WTC11 (cell line): Measurements from ENCODE around the gene CAMTA1. TPM values are rescaled to one million over a fixed set of nuclear protein-coding genes. Genes with fewer than 3 reads are reported as not detected.

ENCODE experiments used
- ATAC-seq: fragments of 200-7000 bp; cut with Tn5 transposase; 2 replicates; pipeline ENCODE4 v1.10.0; 2021; ENCODE audit warnings: mild to moderate bottlenecking, moderate library complexity
- CTCF ChIA-PET: fragments of 300-600 bp; sonication (Branson Sonifier 250); formaldehyde crosslinking; loops from one replicate; lab custom pipeline; 2021; ENCODE audit warnings: antibody characterized with exemption; lab: Charles Lee
- POLR2A ChIA-PET: fragments of 350-600 bp; sonication (Branson Sonifier 250); formaldehyde crosslinking; loops from one replicate; lab custom pipeline; 2021; ENCODE audit warnings: antibody characterized with exemption; lab: Charles Lee
- DNase-seq: peaks from one replicate; pipeline ENCODE4 v3.0.0; 2021; ENCODE audit warnings: low spot score
- H3K27ac Mint-ChIP-seq: 2 replicates; pipeline ENCODE4 v1.8.0; 2021; ENCODE audit warnings: mixed read lengths
- H3K27me3 Mint-ChIP-seq: 2 replicates; pipeline ENCODE4 v1.8.0; 2021; ENCODE audit warnings: low read depth, mild to moderate bottlenecking, moderate library complexity, mixed read lengths
- H3K36me3 Mint-ChIP-seq: 2 replicates; pipeline ENCODE4 v1.8.0; 2021; ENCODE audit warnings: mixed read lengths
- H3K4me1 Mint-ChIP-seq: 2 replicates; pipeline ENCODE4 v1.8.0; 2022; ENCODE audit warnings: mixed read lengths
- H3K4me3 Mint-ChIP-seq: 2 replicates; pipeline ENCODE4 v1.8.0; 2021; ENCODE audit warnings: mild to moderate bottlenecking, moderate library complexity, mixed read lengths
- H3K9me3 Mint-ChIP-seq: 2 replicates; pipeline ENCODE4 v1.8.0; 2021; ENCODE audit warnings: mixed read lengths
- ATF3 ChIP-seq: sonication (generic); formaldehyde crosslinking; conservative IDR thresholded peaks from 2 replicates; pipeline ENCODE4 v1.8.1; 2022; ENCODE audit warnings: mild to moderate bottlenecking, missing genetic modification reagents
- CBFB ChIP-seq: sonication (generic); formaldehyde crosslinking; IDR thresholded peaks from 2 replicates; pipeline ENCODE4 v1.8.1; 2022; ENCODE audit warnings: mild to moderate bottlenecking, low read depth, missing genetic modification reagents
- CREM ChIP-seq: sonication (generic); formaldehyde crosslinking; IDR thresholded peaks from 2 replicates; pipeline ENCODE4 v1.8.1; 2022; ENCODE audit warnings: mild to moderate bottlenecking, missing genetic modification reagents, moderate library complexity
- ETV6 ChIP-seq: sonication (generic); formaldehyde crosslinking; IDR thresholded peaks from 2 replicates; pipeline ENCODE4 v1.8.1; 2022; ENCODE audit warnings: mild to moderate bottlenecking, missing genetic modification reagents
- GRHL2 ChIP-seq: fragments of 250-450 bp; sonication (Bioruptor Pico); IDR thresholded peaks from 2 replicates; pipeline ENCODE4 v1.8.0; 2022; ENCODE audit warnings: mild to moderate bottlenecking, moderate library complexity; ENCODE audit not compliant: insufficient replicate concordance, severe bottlenecking
- JAZF1 ChIP-seq: fragments of 250-450 bp; sonication (Bioruptor Pico); IDR thresholded peaks from 2 replicates; pipeline ENCODE4 v1.9.0; 2021; ENCODE audit warnings: moderate library complexity, mild to moderate bottlenecking, inconsistent platforms
- NR2C2 ChIP-seq: sonication (generic); formaldehyde crosslinking; IDR thresholded peaks from 2 replicates; pipeline ENCODE4 v1.8.0; 2022; ENCODE audit warnings: mild to moderate bottlenecking, missing genetic modification reagents
- NR3C1 ChIP-seq: sonication (generic); formaldehyde crosslinking; conservative IDR thresholded peaks from 2 replicates; pipeline ENCODE4 v1.8.1; 2023; ENCODE audit warnings: low read depth, mild to moderate bottlenecking, missing genetic modification reagents
- PREB ChIP-seq: sonication (generic); formaldehyde crosslinking; IDR thresholded peaks from 2 replicates; pipeline ENCODE4 v1.8.1; 2022; ENCODE audit warnings: mild to moderate bottlenecking, missing genetic modification reagents, moderate library complexity, borderline replicate concordance
- PRRX2 ChIP-seq: fragments of 250-450 bp; sonication (Bioruptor Pico); IDR thresholded peaks from 2 replicates; pipeline ENCODE4 v1.8.0; 2021; ENCODE audit warnings: mild to moderate bottlenecking
- SP1 ChIP-seq: sonication (generic); formaldehyde crosslinking; conservative IDR thresholded peaks from 2 replicates; pipeline ENCODE4 v1.8.1; 2022; ENCODE audit warnings: missing genetic modification reagents
- TEAD1 ChIP-seq: sonication (generic); formaldehyde crosslinking; IDR thresholded peaks from 2 replicates; pipeline ENCODE4 v1.8.0; 2022; ENCODE audit warnings: mild to moderate bottlenecking, missing genetic modification reagents
- USF2 ChIP-seq: sonication (generic); formaldehyde crosslinking; IDR thresholded peaks from 2 replicates; pipeline ENCODE4 v1.8.1; 2023; ENCODE audit warnings: mild to moderate bottlenecking, missing genetic modification reagents, moderate library complexity
- ZBTB21 ChIP-seq: sonication (generic); formaldehyde crosslinking; IDR thresholded peaks from 2 replicates; pipeline ENCODE4 v1.8.1; 2023; ENCODE audit warnings: mild to moderate bottlenecking, missing genetic modification reagents, borderline replicate concordance
- ZNF671 ChIP-seq: fragments of 250-450 bp; sonication (Bioruptor Pico); IDR thresholded peaks from 2 replicates; pipeline ENCODE4 v1.8.0; 2021; ENCODE audit warnings: mild to moderate bottlenecking
- total RNA-seq: library from RNA; stranded (reverse); gene quantifications from 3 replicates; pipeline ENCODE4 v1.2.3, GENCODE V29; 2021
- TF ChIP-seq, protein P1 (sequence below): sonication (generic); formaldehyde crosslinking; IDR thresholded peaks from 2 replicates; pipeline ENCODE4 v1.8.1; 2023; ENCODE audit warnings: mild to moderate bottlenecking, missing genetic modification reagents
- TF ChIP-seq, protein P2 (sequence below): sonication (generic); formaldehyde crosslinking; conservative IDR thresholded peaks from 2 replicates; pipeline ENCODE4 v1.8.1; 2023; ENCODE audit warnings: mild to moderate bottlenecking, low read depth, missing genetic modification reagents, moderate library complexity
- TF ChIP-seq, protein P3 (sequence below): fragments of 200-600 bp; IDR thresholded peaks from 2 replicates; pipeline ENCODE4 v1.8.0; 2022; ENCODE audit warnings: antibody characterized with exemption
- TF ChIP-seq, protein P4 (sequence below): sonication (generic); formaldehyde crosslinking; IDR thresholded peaks from 2 replicates; pipeline ENCODE4 v1.8.1; 2023; ENCODE audit warnings: mild to moderate bottlenecking, moderate library complexity, missing genetic modification reagents
- TF ChIP-seq, protein P5 (sequence below): sonication (generic); formaldehyde crosslinking; IDR thresholded peaks from 2 replicates; pipeline ENCODE4 v1.8.0; 2022; ENCODE audit warnings: mild to moderate bottlenecking, missing genetic modification reagents
- TF ChIP-seq, protein P6 (sequence below): sonication (generic); formaldehyde crosslinking; IDR thresholded peaks from 2 replicates; pipeline ENCODE4 v1.8.0; 2022; ENCODE audit warnings: mild to moderate bottlenecking, missing genetic modification reagents

CAMTA1 gene
- total RNA-seq, 1 experiment from 2014 or later: 86.4 TPM

GRCh38 chr1:7178336-7178735, 393.1 kb downstream of the CAMTA1 start (continued):
- TF ChIP-seq, protein P1, sequence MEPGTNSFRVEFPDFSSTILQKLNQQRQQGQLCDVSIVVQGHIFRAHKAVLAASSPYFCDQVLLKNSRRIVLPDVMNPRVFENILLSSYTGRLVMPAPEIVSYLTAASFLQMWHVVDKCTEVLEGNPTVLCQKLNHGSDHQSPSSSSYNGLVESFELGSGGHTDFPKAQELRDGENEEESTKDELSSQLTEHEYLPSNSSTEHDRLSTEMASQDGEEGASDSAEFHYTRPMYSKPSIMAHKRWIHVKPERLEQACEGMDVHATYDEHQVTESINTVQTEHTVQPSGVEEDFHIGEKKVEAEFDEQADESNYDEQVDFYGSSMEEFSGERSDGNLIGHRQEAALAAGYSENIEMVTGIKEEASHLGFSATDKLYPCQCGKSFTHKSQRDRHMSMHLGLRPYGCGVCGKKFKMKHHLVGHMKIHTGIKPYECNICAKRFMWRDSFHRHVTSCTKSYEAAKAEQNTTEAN (CRISPR knock-in tag): no peak
- TF ChIP-seq, protein P2, sequence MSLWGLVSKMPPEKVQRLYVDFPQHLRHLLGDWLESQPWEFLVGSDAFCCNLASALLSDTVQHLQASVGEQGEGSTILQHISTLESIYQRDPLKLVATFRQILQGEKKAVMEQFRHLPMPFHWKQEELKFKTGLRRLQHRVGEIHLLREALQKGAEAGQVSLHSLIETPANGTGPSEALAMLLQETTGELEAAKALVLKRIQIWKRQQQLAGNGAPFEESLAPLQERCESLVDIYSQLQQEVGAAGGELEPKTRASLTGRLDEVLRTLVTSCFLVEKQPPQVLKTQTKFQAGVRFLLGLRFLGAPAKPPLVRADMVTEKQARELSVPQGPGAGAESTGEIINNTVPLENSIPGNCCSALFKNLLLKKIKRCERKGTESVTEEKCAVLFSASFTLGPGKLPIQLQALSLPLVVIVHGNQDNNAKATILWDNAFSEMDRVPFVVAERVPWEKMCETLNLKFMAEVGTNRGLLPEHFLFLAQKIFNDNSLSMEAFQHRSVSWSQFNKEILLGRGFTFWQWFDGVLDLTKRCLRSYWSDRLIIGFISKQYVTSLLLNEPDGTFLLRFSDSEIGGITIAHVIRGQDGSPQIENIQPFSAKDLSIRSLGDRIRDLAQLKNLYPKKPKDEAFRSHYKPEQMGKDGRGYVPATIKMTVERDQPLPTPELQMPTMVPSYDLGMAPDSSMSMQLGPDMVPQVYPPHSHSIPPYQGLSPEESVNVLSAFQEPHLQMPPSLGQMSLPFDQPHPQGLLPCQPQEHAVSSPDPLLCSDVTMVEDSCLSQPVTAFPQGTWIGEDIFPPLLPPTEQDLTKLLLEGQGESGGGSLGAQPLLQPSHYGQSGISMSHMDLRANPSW (CRISPR knock-in tag): no peak
- TF ChIP-seq, protein P3, sequence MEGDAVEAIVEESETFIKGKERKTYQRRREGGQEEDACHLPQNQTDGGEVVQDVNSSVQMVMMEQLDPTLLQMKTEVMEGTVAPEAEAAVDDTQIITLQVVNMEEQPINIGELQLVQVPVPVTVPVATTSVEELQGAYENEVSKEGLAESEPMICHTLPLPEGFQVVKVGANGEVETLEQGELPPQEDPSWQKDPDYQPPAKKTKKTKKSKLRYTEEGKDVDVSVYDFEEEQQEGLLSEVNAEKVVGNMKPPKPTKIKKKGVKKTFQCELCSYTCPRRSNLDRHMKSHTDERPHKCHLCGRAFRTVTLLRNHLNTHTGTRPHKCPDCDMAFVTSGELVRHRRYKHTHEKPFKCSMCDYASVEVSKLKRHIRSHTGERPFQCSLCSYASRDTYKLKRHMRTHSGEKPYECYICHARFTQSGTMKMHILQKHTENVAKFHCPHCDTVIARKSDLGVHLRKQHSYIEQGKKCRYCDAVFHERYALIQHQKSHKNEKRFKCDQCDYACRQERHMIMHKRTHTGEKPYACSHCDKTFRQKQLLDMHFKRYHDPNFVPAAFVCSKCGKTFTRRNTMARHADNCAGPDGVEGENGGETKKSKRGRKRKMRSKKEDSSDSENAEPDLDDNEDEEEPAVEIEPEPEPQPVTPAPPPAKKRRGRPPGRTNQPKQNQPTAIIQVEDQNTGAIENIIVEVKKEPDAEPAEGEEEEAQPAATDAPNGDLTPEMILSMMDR: no peak
- TF ChIP-seq TEAD1 (CRISPR knock-in tag) (no peak), JAZF1 (CRISPR knock-in tag) (no peak)

GRCh38 chr1:7178741-7179140, 393.5 kb downstream of the CAMTA1 start:
- DNase-seq: no peak
- TF ChIP-seq TEAD1 (CRISPR knock-in tag) (no peak), CBFB (CRISPR knock-in tag) (no peak), JAZF1 (CRISPR knock-in tag) (no peak), NR2C2 (CRISPR knock-in tag) (no peak), ETV6 (no peak), ATF3 (CRISPR knock-in tag) (no peak), GRHL2 (CRISPR knock-in tag) (no peak), ZBTB21 (CRISPR knock-in tag) (no peak), PRRX2 (CRISPR knock-in tag) (no peak)
- TF ChIP-seq, protein P4, sequence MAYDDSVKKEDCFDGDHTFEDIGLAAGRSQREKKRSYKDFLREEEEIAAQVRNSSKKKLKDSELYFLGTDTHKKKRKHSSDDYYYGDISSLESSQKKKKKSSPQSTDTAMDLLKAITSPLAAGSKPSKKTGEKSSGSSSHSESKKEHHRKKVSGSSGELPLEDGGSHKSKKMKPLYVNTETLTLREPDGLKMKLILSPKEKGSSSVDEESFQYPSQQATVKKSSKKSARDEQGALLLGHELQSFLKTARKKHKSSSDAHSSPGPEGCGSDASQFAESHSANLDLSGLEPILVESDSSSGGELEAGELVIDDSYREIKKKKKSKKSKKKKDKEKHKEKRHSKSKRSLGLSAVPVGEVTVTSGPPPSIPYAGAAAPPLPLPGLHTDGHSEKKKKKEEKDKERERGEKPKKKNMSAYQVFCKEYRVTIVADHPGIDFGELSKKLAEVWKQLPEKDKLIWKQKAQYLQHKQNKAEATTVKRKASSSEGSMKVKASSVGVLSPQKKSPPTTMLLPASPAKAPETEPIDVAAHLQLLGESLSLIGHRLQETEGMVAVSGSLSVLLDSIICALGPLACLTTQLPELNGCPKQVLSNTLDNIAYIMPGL (CRISPR knock-in tag): no peak
- TF ChIP-seq, protein P5, sequence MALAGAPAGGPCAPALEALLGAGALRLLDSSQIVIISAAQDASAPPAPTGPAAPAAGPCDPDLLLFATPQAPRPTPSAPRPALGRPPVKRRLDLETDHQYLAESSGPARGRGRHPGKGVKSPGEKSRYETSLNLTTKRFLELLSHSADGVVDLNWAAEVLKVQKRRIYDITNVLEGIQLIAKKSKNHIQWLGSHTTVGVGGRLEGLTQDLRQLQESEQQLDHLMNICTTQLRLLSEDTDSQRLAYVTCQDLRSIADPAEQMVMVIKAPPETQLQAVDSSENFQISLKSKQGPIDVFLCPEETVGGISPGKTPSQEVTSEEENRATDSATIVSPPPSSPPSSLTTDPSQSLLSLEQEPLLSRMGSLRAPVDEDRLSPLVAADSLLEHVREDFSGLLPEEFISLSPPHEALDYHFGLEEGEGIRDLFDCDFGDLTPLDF (CRISPR knock-in tag): no peak
- H3K27ac Mint-ChIP-seq: no peak overlapping the region
- CTCF ChIA-PET: interaction anchor here (0.9 to 1.8 kb wide), 2 partner anchors 108 to 308 kb away, joined by 3 to 6 read pairs; no protein-coding TSS in a partner anchor
- ATAC-seq: no peak
- H3K36me3 Mint-ChIP-seq: peaks cover 7% of the 10 kb centered on the region
- POLR2A ChIA-PET: interaction anchor here (0.6 to 0.7 kb wide), 2 partner anchors 23 to 109 kb away, joined by 3 read pairs; no protein-coding TSS in a partner anchor
- H3K4me1 Mint-ChIP-seq: peaks cover 14% of the 10 kb centered on the region
- H3K27me3 Mint-ChIP-seq: no peaks in the 10 kb centered on the region
- H3K4me3 Mint-ChIP-seq: no peak overlapping the region
- H3K9me3 Mint-ChIP-seq: peaks cover 25% of the 10 kb centered on the region

- POLR2A ChIA-PET: no interaction called here
- H3K4me1 Mint-ChIP-seq: no peaks in the 10 kb centered on the region; the same call in 1 of the 2 replicates
- TF ChIP-seq NR3C1 (no peak), ZNF671 (no peak), SP1 (CRISPR knock-in tag) (no peak), USF2 (CRISPR knock-in tag) (no peak), PREB (CRISPR knock-in tag) (no peak), CREM (CRISPR knock-in tag) (no peak)
- TF ChIP-seq, protein P6, sequence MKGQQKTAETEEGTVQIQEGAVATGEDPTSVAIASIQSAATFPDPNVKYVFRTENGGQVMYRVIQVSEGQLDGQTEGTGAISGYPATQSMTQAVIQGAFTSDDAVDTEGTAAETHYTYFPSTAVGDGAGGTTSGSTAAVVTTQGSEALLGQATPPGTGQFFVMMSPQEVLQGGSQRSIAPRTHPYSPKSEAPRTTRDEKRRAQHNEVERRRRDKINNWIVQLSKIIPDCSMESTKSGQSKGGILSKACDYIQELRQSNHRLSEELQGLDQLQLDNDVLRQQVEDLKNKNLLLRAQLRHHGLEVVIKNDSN: no peak
Measured at GRCh38 chr1:7185721-7186120, 400.5 kb downstream of the CAMTA1 start.

More at GRCh38 chr1:7185721-7186120, 400.5 kb downstream of the CAMTA1 start:
- no peaks in the 10 kb centered on the region for H3K27me3 Mint-ChIP-seq
- peaks cover 5% of the 10 kb centered on the region for H3K9me3 Mint-ChIP-seq
- no peak for DNase-seq
- ATAC-seq: no peak
- H3K36me3 Mint-ChIP-seq: no peaks in the 10 kb centered on the region
- CTCF ChIA-PET: interaction anchor here (0.6 kb wide), 1 partner anchor 22 kb away, joined by 3 read pairs; no protein-coding TSS in a partner anchor
- H3K4me3 Mint-ChIP-seq: no peak overlapping the region
- no peak overlapping the region for H3K27ac Mint-ChIP-seq
